SK-N-SH treated with all-trans-retinoic acid at 6 μM for 48 hours (cell line): ENCODE results near the gene PALMD.

Experiments used
- ATAC-seq: fragments of 200-7000 bp; cut with Tn5 transposase; 3 replicates; pipeline ENCODE4 v1.9.1; 2020; ENCODE audit warnings: mild to moderate bottlenecking, moderate library complexity
- ARNTL ChIP-seq: fragments of 450-650 bp; formaldehyde crosslinking; IDR thresholded peaks from 2 replicates; pipeline ENCODE4 v1.5.0; 2020; ENCODE audit warnings: low read depth, mild to moderate bottlenecking, moderate library complexity, borderline replicate concordance
- BACH2 ChIP-seq: fragments of 250-450 bp; sonication (Bioruptor Pico); IDR thresholded peaks from 2 replicates; pipeline ENCODE4 v1.9.0; 2021; ENCODE audit warnings: mild to moderate bottlenecking, borderline replicate concordance
- CREB5 ChIP-seq: fragments of 250-450 bp; sonication (Bioruptor Pico); IDR thresholded peaks from 2 replicates; pipeline ENCODE4 v1.5.1; 2020; ENCODE audit warnings: low read depth, mild to moderate bottlenecking, moderate library complexity
- CSDC2 ChIP-seq: fragments of 250-450 bp; sonication (Bioruptor Pico); IDR thresholded peaks from 2 replicates; pipeline ENCODE4 v1.5.0; 2020; ENCODE audit warnings: mild to moderate bottlenecking, moderate library complexity
- CSRNP3 ChIP-seq: fragments of 250-450 bp; sonication (Bioruptor Pico); IDR thresholded peaks from 2 replicates; pipeline ENCODE4 v1.5.1; 2021; ENCODE audit warnings: mild to moderate bottlenecking, moderate library complexity
- ESRRG ChIP-seq: fragments of 250-450 bp; sonication (Bioruptor Pico); IDR thresholded peaks from 2 replicates; pipeline ENCODE4 v1.6.1; 2021; ENCODE audit warnings: mild to moderate bottlenecking
- GLIS3 ChIP-seq: fragments of 250-450 bp; sonication (Bioruptor Pico); IDR thresholded peaks from 2 replicates; pipeline ENCODE4 v1.5.0; 2020; ENCODE audit warnings: mild to moderate bottlenecking, moderate library complexity
- ISL1 ChIP-seq: fragments of 250-450 bp; sonication (Bioruptor Pico); IDR thresholded peaks from 2 replicates; pipeline ENCODE4 v2.1.2; 2022; ENCODE audit warnings: mild to moderate bottlenecking, moderate library complexity
- OSR1 ChIP-seq: fragments of 250-450 bp; sonication (Bioruptor Pico); IDR thresholded peaks from 2 replicates; pipeline ENCODE4 v1.8.0; 2022; ENCODE audit warnings: moderate library complexity, mild to moderate bottlenecking, inconsistent platforms
- PATZ1 ChIP-seq: fragments of 250-450 bp; sonication (Bioruptor Pico); IDR thresholded peaks from 2 replicates; pipeline ENCODE4 v1.8.0; 2020; ENCODE audit warnings: mild to moderate bottlenecking, moderate library complexity, borderline replicate concordance
- POU6F1 ChIP-seq: fragments of 250-450 bp; sonication (Bioruptor Pico); IDR thresholded peaks from 2 replicates; pipeline ENCODE4 v1.8.0; 2021; ENCODE audit warnings: low read depth, mild to moderate bottlenecking, moderate library complexity, borderline replicate concordance
- PPARA ChIP-seq: fragments of 250-450 bp; sonication (Bioruptor Pico); IDR thresholded peaks from 2 replicates; pipeline ENCODE4 v1.5.0; 2020; ENCODE audit warnings: mild to moderate bottlenecking, borderline replicate concordance
- RARB ChIP-seq: fragments of 250-450 bp; sonication (Bioruptor Pico); IDR thresholded peaks from 2 replicates; pipeline ENCODE4 v1.8.0; 2021; ENCODE audit warnings: mild to moderate bottlenecking, moderate library complexity
- SNAI2 ChIP-seq: fragments of 250-450 bp; sonication (Bioruptor Pico); IDR thresholded peaks from 2 replicates; pipeline ENCODE4 v1.5.0; 2020; ENCODE audit warnings: mild to moderate bottlenecking, moderate library complexity
- TCF4 ChIP-seq: fragments of 250-450 bp; sonication (Bioruptor Pico); IDR thresholded peaks from 2 replicates; pipeline ENCODE4 v1.8.0; 2021; ENCODE audit warnings: mild to moderate bottlenecking, moderate library complexity, borderline replicate concordance
- TOX ChIP-seq: fragments of 250-450 bp; sonication (Bioruptor Pico); IDR thresholded peaks from 2 replicates; pipeline ENCODE4 v1.8.0; 2021; ENCODE audit warnings: mild to moderate bottlenecking, moderate library complexity, borderline replicate concordance
- TSHZ2 ChIP-seq: fragments of 250-450 bp; sonication (Bioruptor Pico); IDR thresholded peaks from 2 replicates; pipeline ENCODE4 v1.5.0; 2020; ENCODE audit warnings: mild to moderate bottlenecking, moderate library complexity
- ZC3H10 ChIP-seq: fragments of 250-450 bp; sonication (Bioruptor Pico); IDR thresholded peaks from 2 replicates; pipeline ENCODE4 v1.5.1; 2021; ENCODE audit warnings: mild to moderate bottlenecking, moderate library complexity
- ZFP3 ChIP-seq: fragments of 250-450 bp; sonication (Bioruptor Pico); IDR thresholded peaks from 2 replicates; pipeline ENCODE4 v1.5.0; 2020; ENCODE audit warnings: mild to moderate bottlenecking, moderate library complexity
- ZFP30 ChIP-seq: fragments of 450-650 bp; formaldehyde crosslinking; IDR thresholded peaks from 2 replicates; pipeline ENCODE4 v1.5.0; 2022; ENCODE audit warnings: mild to moderate bottlenecking, moderate library complexity
- ZNF565 ChIP-seq: fragments of 450-650 bp; formaldehyde crosslinking; conservative IDR thresholded peaks from 2 replicates; pipeline ENCODE4 v1.5.0; 2020; ENCODE audit warnings: low read depth, mild to moderate bottlenecking, moderate library complexity
- ZNF70 ChIP-seq: fragments of 450-650 bp; formaldehyde crosslinking; IDR thresholded peaks from 2 replicates; pipeline ENCODE4 v1.5.0; 2020; ENCODE audit warnings: mild to moderate bottlenecking, moderate library complexity
- ZNF8 ChIP-seq: fragments of 450-650 bp; formaldehyde crosslinking; IDR thresholded peaks from 2 replicates; pipeline ENCODE4 v1.5.0; 2020; ENCODE audit warnings: mild to moderate bottlenecking, moderate library complexity

Gene PALMD

GRCh38 chr1:99725996-99726395 lies 80.1 kb downstream of the PALMD start (continued):
- TF ChIP-seq CSDC2 (CRISPR knock-in tag): no peak
- no peak for TF ChIP-seq ISL1 (CRISPR knock-in tag)
- TF ChIP-seq, all 23 proteins: peak for 0

GRCh38 chr1:99726407-99726806 lies 80.5 kb downstream of the PALMD start:
- no peak for ATAC-seq
- TF ChIP-seq ZNF70 (no peak), ZNF565 (CRISPR knock-in tag) (no peak), RARB (CRISPR knock-in tag) (no peak), PPARA (CRISPR knock-in tag) (no peak), CSDC2 (CRISPR knock-in tag) (no peak), ZFP30 (CRISPR knock-in tag) (no peak), OSR1 (CRISPR knock-in tag) (no peak), ZNF8 (CRISPR knock-in tag) (no peak), ISL1 (CRISPR knock-in tag) (no peak), TOX (no peak), ARNTL (CRISPR knock-in tag) (no peak), ESRRG (CRISPR knock-in tag) (no peak), CSRNP3 (CRISPR knock-in tag) (no peak), TCF4 (CRISPR knock-in tag) (no peak), CREB5 (CRISPR knock-in tag) (no peak), TSHZ2 (CRISPR knock-in tag) (no peak)

- TF ChIP-seq TOX (no peak), PPARA (CRISPR knock-in tag) (no peak), ZFP30 (CRISPR knock-in tag) (no peak), ARNTL (CRISPR knock-in tag) (no peak), OSR1 (CRISPR knock-in tag) (no peak), RARB (CRISPR knock-in tag) (no peak), PATZ1 (CRISPR knock-in tag) (no peak), GLIS3 (no peak), ZFP3 (CRISPR knock-in tag) (no peak), TCF4 (CRISPR knock-in tag) (no peak), ZC3H10 (no peak), ZNF70 (no peak), POU6F1 (CRISPR knock-in tag) (no peak), BACH2 (CRISPR knock-in tag) (no peak), CREB5 (CRISPR knock-in tag) (no peak), CSDC2 (CRISPR knock-in tag) (no peak), SNAI2 (CRISPR knock-in tag) (no peak), CSRNP3 (CRISPR knock-in tag) (no peak)
- ATAC-seq: no peak
Measured at GRCh38 chr1:99726818-99727217, 80.9 kb downstream of the PALMD start.
